NB4 (cell line): ENCODE measurements around the gene MAN2B1.

ENCODE experiments used
- CTCF ChIP-seq: IDR thresholded peaks from one replicate; pipeline ENCODE4 v1.5.1; 2012; ENCODE audit warnings: low read depth, low read length
- POLR2A ChIP-seq: IDR thresholded peaks from 2 replicates; pipeline ENCODE4 v1.6.1; 2011; ENCODE audit warnings: mild to moderate bottlenecking; ENCODE audit not compliant: insufficient read length; ENCODE audit errors: extremely low read depth
- TF ChIP-seq, protein P1 (sequence below): IDR thresholded peaks from 2 replicates; pipeline ENCODE4 v1.6.1; 2011; ENCODE audit warnings: low read depth, low read length

DNA sequence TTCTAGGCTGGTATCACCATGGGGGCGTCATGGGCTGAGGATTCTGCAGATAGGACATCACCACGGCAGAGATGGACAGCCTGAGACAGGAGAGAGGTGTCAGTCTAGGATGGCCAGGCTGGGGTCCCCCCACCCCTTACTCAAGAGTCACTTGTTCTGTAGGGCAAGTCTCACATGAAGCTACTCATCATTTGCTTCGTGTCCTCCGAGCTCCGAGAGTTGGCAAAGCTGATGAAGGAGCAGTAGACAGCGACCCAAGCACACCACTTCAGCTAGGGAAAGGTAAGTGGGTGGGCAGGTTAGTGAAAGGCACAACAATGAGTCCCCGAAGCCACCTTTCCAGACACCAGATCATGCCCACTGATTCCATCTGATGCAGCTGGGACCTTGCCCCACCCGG, 1.8 kb upstream of the MAN2B1 start:
- TF ChIP-seq POLR2A (no peak), CTCF (no peak)
- TF ChIP-seq, protein P1, sequence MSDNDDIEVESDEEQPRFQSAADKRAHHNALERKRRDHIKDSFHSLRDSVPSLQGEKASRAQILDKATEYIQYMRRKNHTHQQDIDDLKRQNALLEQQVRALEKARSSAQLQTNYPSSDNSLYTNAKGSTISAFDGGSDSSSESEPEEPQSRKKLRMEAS, result no peak
